Activated B cell treated with CpG ODN at 0.5 μM for 24 hours (primary cell): ENCODE measurements around the gene COL8A2. TPM values are rescaled to one million over a fixed set of nuclear protein-coding genes. Genes with fewer than 3 reads are reported as not detected.
A peak's percentile ranks its signal among the peaks of the same experiment; 100 is the strongest.

Experiments
- ATAC-seq: fragments of 200-7000 bp; cut with Tn5 transposase; one replicate; pipeline ENCODE4 v1.10.0; 2021; ENCODE audit warnings: low read depth, mild to moderate bottlenecking, moderate library complexity
- CTCF ChIA-PET: fragments of 350-600 bp; sonication (Branson Sonifier 250); formaldehyde crosslinking; loops from one replicate; lab custom pipeline; 2021; ENCODE audit warnings: antibody characterized with exemption; lab: Charles Lee
- POLR2A ChIA-PET: fragments of 350-600 bp; sonication (Branson Sonifier 250); formaldehyde crosslinking; loops from one replicate; lab custom pipeline; 2021; ENCODE audit warnings: antibody characterized with exemption; lab: Charles Lee
- DNase-seq: peaks from one replicate; pipeline ENCODE4 v3.0.0; 2022
- H3K27ac Mint-ChIP-seq: one replicate; pipeline ENCODE4 v1.8.0; 2020; ENCODE audit warnings: mixed read lengths
- H3K27me3 Mint-ChIP-seq: one replicate; pipeline ENCODE4 v1.8.0; 2021; ENCODE audit warnings: mixed read lengths
- H3K36me3 Mint-ChIP-seq: one replicate; pipeline ENCODE4 v1.8.0; 2021; ENCODE audit warnings: low read depth, mixed read lengths
- H3K4me1 Mint-ChIP-seq: one replicate; pipeline ENCODE4 v1.8.0; 2021; ENCODE audit warnings: mixed read lengths
- H3K4me3 Mint-ChIP-seq: one replicate; pipeline ENCODE4 v1.8.0; 2020; ENCODE audit warnings: mild to moderate bottlenecking, mixed read lengths
- H3K9me3 Mint-ChIP-seq: one replicate; pipeline ENCODE4 v1.8.0; 2020; ENCODE audit warnings: mixed read lengths
- intact Hi-C: fragments of 100-400 bp; cut with micrococcal nuclease; formaldehyde crosslinking; loops from one replicate; pipeline ENCODE4 v1.15.1; 2024
- total RNA-seq: library from RNA; stranded (reverse); gene quantifications from 2 replicates; pipeline ENCODE4 v1.2.3, GENCODE V29; 2022
- TF ChIP-seq, protein P1 (sequence below): fragments of 200-600 bp; IDR thresholded peaks from one replicate; pipeline ENCODE4 v1.8.0; 2022; ENCODE audit warnings: antibody characterized with exemption, mild to moderate bottlenecking

The COL8A2 gene
- 0.24 and 0.64 TPM in 2 replicates for total RNA-seq

DNA sequence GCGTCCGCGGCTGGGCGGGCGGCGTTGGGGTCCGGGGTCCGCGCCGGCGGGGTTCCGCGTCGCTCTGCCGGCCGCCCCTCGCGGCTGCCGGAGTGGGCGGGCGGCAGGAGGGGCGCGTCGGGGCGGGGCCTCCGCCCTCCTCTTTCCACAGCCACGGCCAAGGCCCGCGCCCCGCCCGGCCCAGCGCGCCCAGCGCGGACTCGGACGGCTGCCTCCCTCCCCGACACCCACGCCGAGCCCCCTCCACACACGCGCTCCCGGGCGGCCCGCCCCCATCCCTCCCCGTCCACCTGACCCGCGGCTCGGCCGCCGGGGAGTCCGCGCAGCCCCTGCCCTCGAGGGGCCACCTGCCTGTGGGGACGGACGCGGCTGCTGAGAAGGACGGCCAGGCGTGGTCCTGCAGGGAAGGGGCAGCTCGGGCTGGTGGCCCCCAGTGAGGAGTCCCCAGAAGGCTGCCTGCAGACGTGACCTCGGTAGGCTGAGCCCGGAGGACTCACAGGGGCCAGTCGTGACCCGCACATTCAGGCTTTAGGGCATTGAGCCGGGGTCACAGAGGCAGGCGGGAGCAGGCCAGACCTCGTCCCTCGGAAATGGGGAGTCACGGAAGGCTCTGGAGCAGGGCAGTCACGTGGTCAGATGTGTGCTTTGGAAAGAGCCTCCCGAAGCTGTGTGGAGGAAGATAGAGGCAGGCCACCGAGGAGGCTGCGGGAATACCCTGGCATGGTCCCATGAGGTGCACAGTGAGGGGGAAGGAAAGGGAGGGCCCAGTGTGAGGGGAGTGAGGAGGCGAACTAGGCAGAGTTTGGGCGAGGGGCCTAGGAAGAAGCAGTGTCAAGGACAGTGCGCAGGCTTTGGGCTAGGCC lies at the start of gene COL8A2:
COL8A2 (minus strand) TSS at position 94 of the 863 bp plus-strand sequence. CDS start 24,980 bp downstream, outside the sequence.
- H3K4me1 Mint-ChIP-seq: peaks cover 30% of the 10 kb centered on the region
- H3K9me3 Mint-ChIP-seq: no peaks in the 10 kb centered on the region
- H3K27me3 Mint-ChIP-seq: peaks cover 12% of the 10 kb centered on the region
- ChIA-PET CTCF (no interaction called here), POLR2A (no interaction called here)
- H3K27ac Mint-ChIP-seq: peak within 1 kb of the TSS; percentile 56
- ATAC-seq: peak; percentile 56
- intact Hi-C loops: no loop called here
- H3K4me3 Mint-ChIP-seq: peak within 1 kb of the TSS; percentile 80
- TF ChIP-seq, protein P1, sequence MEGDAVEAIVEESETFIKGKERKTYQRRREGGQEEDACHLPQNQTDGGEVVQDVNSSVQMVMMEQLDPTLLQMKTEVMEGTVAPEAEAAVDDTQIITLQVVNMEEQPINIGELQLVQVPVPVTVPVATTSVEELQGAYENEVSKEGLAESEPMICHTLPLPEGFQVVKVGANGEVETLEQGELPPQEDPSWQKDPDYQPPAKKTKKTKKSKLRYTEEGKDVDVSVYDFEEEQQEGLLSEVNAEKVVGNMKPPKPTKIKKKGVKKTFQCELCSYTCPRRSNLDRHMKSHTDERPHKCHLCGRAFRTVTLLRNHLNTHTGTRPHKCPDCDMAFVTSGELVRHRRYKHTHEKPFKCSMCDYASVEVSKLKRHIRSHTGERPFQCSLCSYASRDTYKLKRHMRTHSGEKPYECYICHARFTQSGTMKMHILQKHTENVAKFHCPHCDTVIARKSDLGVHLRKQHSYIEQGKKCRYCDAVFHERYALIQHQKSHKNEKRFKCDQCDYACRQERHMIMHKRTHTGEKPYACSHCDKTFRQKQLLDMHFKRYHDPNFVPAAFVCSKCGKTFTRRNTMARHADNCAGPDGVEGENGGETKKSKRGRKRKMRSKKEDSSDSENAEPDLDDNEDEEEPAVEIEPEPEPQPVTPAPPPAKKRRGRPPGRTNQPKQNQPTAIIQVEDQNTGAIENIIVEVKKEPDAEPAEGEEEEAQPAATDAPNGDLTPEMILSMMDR: no peak
- peak; percentile 30 for DNase-seq
- H3K36me3 Mint-ChIP-seq: no peaks in the 10 kb centered on the region

DNA sequence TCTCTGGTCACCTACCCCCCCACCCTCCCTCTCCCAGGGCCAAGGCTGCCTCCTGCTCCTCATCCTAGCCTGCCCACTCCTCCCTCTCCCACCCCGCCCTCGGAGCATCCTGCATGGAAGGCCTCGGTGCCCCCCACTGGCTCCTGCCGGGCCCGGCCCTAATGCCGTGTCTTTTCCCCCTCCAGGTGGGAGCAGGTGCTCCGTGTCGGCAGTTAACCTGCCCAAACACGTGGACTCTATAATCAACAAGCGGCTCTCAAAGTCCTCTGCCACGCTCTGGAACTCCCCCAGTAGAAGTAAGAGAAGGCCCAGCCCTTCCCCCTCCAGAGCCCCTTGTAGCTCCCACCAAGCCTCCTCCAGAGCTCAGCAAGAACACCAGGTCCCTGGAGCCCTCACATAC lies 49.7 kb upstream of the COL8A2 start:
- Mint-ChIP-seq H3K9me3 (no peaks in the 10 kb centered on the region), H3K4me3 (no peak overlapping the region), H3K36me3 (peaks cover 87% of the 10 kb centered on the region), H3K27ac (peak overlapping the region; percentile 35), H3K4me1 (peaks cover 13% of the 10 kb centered on the region), H3K27me3 (no peaks in the 10 kb centered on the region)
- no peak for ATAC-seq
- CTCF ChIA-PET: interaction anchor here (1.6 kb wide), 1 partner anchor 13 kb away, joined by 4 read pairs; no protein-coding TSS in a partner anchor
- intact Hi-C loops: no loop called here
- POLR2A ChIA-PET: no interaction called here
- DNase-seq: no peak
- TF ChIP-seq, protein P1: no peak

DNA sequence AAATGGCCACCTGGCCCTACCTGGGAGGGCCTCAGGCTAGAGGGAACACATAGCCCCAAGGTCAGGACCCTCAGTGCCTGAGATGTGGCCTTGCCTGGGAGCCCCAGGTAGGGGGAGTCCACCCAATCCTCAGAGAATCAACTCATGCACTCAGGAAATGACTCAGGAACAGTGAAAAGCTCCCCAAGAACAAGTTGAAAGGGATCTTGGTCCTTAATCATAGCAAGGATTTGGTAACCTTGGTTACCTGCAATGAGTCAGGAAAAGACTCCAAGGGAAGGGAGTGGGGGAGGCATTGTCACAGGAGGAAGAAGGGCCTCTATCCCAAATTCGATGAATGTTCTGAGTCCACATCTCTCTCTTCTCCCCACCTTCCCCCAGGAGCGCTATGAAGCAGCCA lies 48.0 kb upstream of the COL8A2 start:
- H3K4me3 Mint-ChIP-seq: no peak overlapping the region
- peaks cover 13% of the 10 kb centered on the region for H3K4me1 Mint-ChIP-seq
- no peak for DNase-seq
- intact Hi-C loops: no loop called here
- CTCF ChIA-PET: no interaction called here
- POLR2A ChIA-PET: no interaction called here
- no peak overlapping the region for H3K27ac Mint-ChIP-seq
- H3K36me3 Mint-ChIP-seq: peaks cover 74% of the 10 kb centered on the region
- TF ChIP-seq, protein P1: no peak
- no peaks in the 10 kb centered on the region for H3K9me3 Mint-ChIP-seq
- no peak for ATAC-seq
- H3K27me3 Mint-ChIP-seq: no peaks in the 10 kb centered on the region

DNA sequence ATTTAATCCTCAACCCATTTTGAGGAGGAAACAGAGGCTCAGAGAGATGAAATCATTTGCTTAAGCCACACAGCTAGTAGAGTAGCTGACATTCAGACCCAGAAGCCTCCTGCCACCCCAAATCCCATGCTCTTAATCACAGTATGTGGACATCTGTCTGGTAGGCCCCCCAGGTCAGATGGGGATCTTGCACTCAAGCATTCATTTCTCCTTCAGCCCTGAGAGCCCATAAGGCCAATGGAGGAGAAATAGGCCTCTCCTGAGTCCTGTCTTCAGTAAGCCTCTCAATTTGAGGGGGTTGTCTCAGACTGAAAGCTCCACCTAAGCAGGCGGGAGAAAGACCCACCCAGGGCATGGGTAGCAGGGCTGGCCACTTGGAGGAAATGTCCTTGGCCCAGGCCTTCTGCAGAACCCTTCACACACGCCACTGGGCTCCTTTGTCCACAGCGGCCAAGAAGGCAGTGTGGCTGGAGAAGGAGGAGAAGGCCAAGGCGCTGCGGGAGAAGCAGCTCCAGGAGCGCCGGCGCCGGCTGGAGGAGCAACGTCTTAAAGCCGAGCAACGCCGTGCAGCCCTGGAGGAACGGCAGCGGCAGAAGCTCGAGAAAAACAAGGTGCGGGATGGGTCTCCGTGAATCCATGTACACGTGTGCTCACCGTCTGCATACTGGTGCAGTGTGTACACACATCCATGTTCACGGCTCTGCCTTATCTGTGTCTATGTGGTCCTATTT lies 47.2 kb upstream of the COL8A2 start:
- DNase-seq (no peak), ATAC-seq (no peak)
- Mint-ChIP-seq H3K9me3 (no peaks in the 10 kb centered on the region), H3K27ac (no peak overlapping the region), H3K4me1 (peaks cover 13% of the 10 kb centered on the region), H3K4me3 (no peak overlapping the region), H3K36me3 (peaks cover 68% of the 10 kb centered on the region), H3K27me3 (no peaks in the 10 kb centered on the region)
- TF ChIP-seq, protein P1: no peak
- POLR2A ChIA-PET: no interaction called here
- CTCF ChIA-PET: no interaction called here
- intact Hi-C loops: no loop called here
